HepG2 (cell line): Measurements from ENCODE around the gene CAMK2A. TPM values are rescaled to one million over a fixed set of nuclear protein-coding genes. Genes with fewer than 3 reads are reported as not detected.

Experiments
- ATAC-seq: fragments of 200-7000 bp; cut with Tn5 transposase; 3 replicates; pipeline ENCODE4 v1.9.1; 2020; ENCODE audit warnings: mild to moderate bottlenecking, moderate library complexity
- BruUV-seq: library from RNA; stranded (reverse); fragments of 400-500 nt; replicated peaks from 2 replicates; lab custom pipeline; 2021; lab: Mats Ljungman, UMichigan
- CTCF ChIA-PET: fragments of 300-600 bp; formaldehyde crosslinking; extraction: SDS; loops from one replicate; lab custom pipeline; 2021; ENCODE audit warnings: low total read pairs, inconsistent platforms, low intra/inter-chr PET ratio; lab: Yijun Ruan, JAX
- POLR2A ChIA-PET: fragments of 350-600 bp; sonication (Branson Sonifier 250); formaldehyde crosslinking; loops from one replicate; lab custom pipeline; 2020; ENCODE audit warnings: antibody characterized with exemption, inconsistent platforms; lab: Yijun Ruan, JAX
- DNase-seq: peaks from one replicate; pipeline ENCODE4 v3.0.0-alpha.2; 2015; ENCODE audit warnings: low spot score
- FAIRE-seq: peaks from 3 replicates; lab custom pipeline; 2011; peaks lifted over from hg19 to GRCh38; lab: Jason Lieb, UNC
- H2AFZ ChIP-seq: one replicate; pipeline ENCODE4 v1.6.1; 2011; ENCODE audit warnings: low read length, inconsistent platforms
- H3K27ac ChIP-seq: fragments of 300-600 bp; 3 replicates; pipeline ENCODE4 v1.8.0; 2011; ENCODE audit warnings: mixed run types, mild to moderate bottlenecking, mixed read lengths, low read length, inconsistent platforms; ENCODE audit not compliant: insufficient read depth; ENCODE audit errors: extremely low read length
- H3K27me3 ChIP-seq, 2 experiments: fragments of 200-600 bp in 1 of 2; 2 replicates in 1 of 2; 3 replicates in 1 of 2; pipeline versions ENCODE4 v1.6.0 to v1.8.0; 2011; ENCODE audit warnings: low read length in 2 of 2, mild to moderate bottlenecking in 2 of 2, moderate library complexity in 2 of 2, inconsistent platforms in 1 of 2; ENCODE audit not compliant: insufficient read depth in 2 of 2, control insufficient read depth in 1 of 2
- H3K36me3 ChIP-seq, 2 experiments: fragments of 200-600 bp in 1 of 2; replicated peaks in 1 of 2; 2 replicates in 1 of 2; 3 replicates in 1 of 2; pipeline versions ENCODE4 v1.5.1 to v1.8.0; 2011; ENCODE audit warnings: low read length in 2 of 2, inconsistent platforms in 1 of 2; ENCODE audit not compliant: insufficient read depth in 2 of 2, control insufficient read depth in 1 of 2
- H3K4me1 ChIP-seq: 2 replicates; pipeline ENCODE4 v1.5.1; 2012; ENCODE audit warnings: low read length, inconsistent platforms; ENCODE audit not compliant: insufficient read depth
- H3K4me2 ChIP-seq: 2 replicates; pipeline ENCODE4 v1.6.0; 2011; ENCODE audit warnings: low read depth, low read length, inconsistent platforms
- H3K4me3 ChIP-seq, 3 experiments: fragments of 200-600 bp in 1 of 3; sonication (generic), shearing (Covaris generic) in 1 of 3; replicated peaks in 1 of 3; 2 replicates each; pipeline ENCODE4 v1.5.1; 2011 to 2016; ENCODE audit warnings: low read length in 3 of 3, inconsistent platforms in 2 of 3, low read depth in 2 of 3, mild to moderate bottlenecking in 2 of 3, control low read depth in 1 of 3, mixed read lengths in 1 of 3; ENCODE audit not compliant: insufficient read depth in 1 of 3
- H3K79me2 ChIP-seq: one replicate; pipeline ENCODE4 v1.6.1; 2011; ENCODE audit warnings: low read length, inconsistent platforms; ENCODE audit not compliant: insufficient read depth
- H3K9ac ChIP-seq: 2 replicates; pipeline ENCODE4 v1.6.0; 2011; ENCODE audit warnings: mild to moderate bottlenecking, low read depth, low read length, inconsistent platforms; ENCODE audit not compliant: insufficient read depth
- H3K9me3 ChIP-seq: 2 replicates; pipeline ENCODE4 v1.5.1; 2012; ENCODE audit warnings: mild to moderate bottlenecking, low read length
- H4K20me1 ChIP-seq: 2 replicates; pipeline ENCODE4 v1.6.0; 2011; ENCODE audit warnings: inconsistent platforms, mild to moderate bottlenecking, low read length, moderate library complexity; ENCODE audit not compliant: insufficient read depth
- CCAR2 ChIP-seq: fragments of 200-400 bp; formaldehyde crosslinking; optimal IDR thresholded peaks from 2 replicates; pipeline ENCODE3; 2018; ENCODE audit warnings: low read depth, mild to moderate bottlenecking, low read length, moderate library complexity
- FOXK1 ChIP-seq: sonication (generic); formaldehyde crosslinking; IDR thresholded peaks from 2 replicates; pipeline ENCODE4 v1.4.0; 2020; ENCODE audit warnings: low read depth, missing genetic modification reagents, borderline replicate concordance
- GTF3A ChIP-seq: sonication (generic); formaldehyde crosslinking; conservative IDR thresholded peaks from 2 replicates; pipeline ENCODE4 v1.4.0; 2020; ENCODE audit warnings: mild to moderate bottlenecking, missing genetic modification reagents
- IRX3 ChIP-seq: sonication (generic); formaldehyde crosslinking; IDR thresholded peaks from 2 replicates; pipeline ENCODE4 v1.8.1; 2023; ENCODE audit warnings: mild to moderate bottlenecking, low read depth, missing genetic modification reagents, borderline replicate concordance
- NRL ChIP-seq: sonication (generic); formaldehyde crosslinking; IDR thresholded peaks from 2 replicates; pipeline ENCODE4 v1.5.0; 2020; ENCODE audit warnings: missing genetic modification reagents, mild to moderate bottlenecking, moderate library complexity, borderline replicate concordance
- ZFAT ChIP-seq: sonication (generic); formaldehyde crosslinking; conservative IDR thresholded peaks from 2 replicates; pipeline ENCODE4 v1.8.1; 2023; ENCODE audit warnings: missing genetic modification reagents, inconsistent platforms
- ZMAT3 ChIP-seq: sonication (generic); formaldehyde crosslinking; conservative IDR thresholded peaks from 2 replicates; pipeline ENCODE4 v1.7.0; 2021; ENCODE audit warnings: missing genetic modification reagents
- ZNF350 ChIP-seq: sonication (generic); formaldehyde crosslinking; IDR thresholded peaks from 2 replicates; pipeline ENCODE4 v1.4.0; 2020; ENCODE audit warnings: mild to moderate bottlenecking, low read depth, missing genetic modification reagents, borderline replicate concordance
- WGBS: methylation state at CpG from one replicate; pipeline ENCODE4 v1.1.6; 2017; ENCODE audit warnings: low lambda C conversion rate; 5-methylcytosine and 5-hydroxymethylcytosine counted together
- in situ Hi-C: cut with HindIII; loops from 2 replicates; pipeline ENCODE4 v1.10.0; 2017; ENCODE audit warnings: low pct_unique_long_range_greater_than_20kb; ENCODE audit not compliant: extremely low pct_ligation_motif_present
- intact Hi-C: fragments of 100-400 bp; cut with micrococcal nuclease; formaldehyde crosslinking; loops from one replicate; pipeline ENCODE4 v1.10.0; 2022; ENCODE audit not compliant: unreplicated experiment
- polyA plus RNA-seq, 8 experiments: library from polyadenylated mRNA; depleted of rRNA in 3 of 8; stranded (reverse) in 7 of 8; unstranded in 1 of 8; fragments of >200 nt; fragmentation: Illumina TruSeq in 4 of 8; extraction: Trizol in 4 of 8; gene quantifications; 2 replicates each; pipeline versions ENCODE4 v1.2.1 to v1.2.3, GENCODE V29; 2011 to 2016; ENCODE audit warnings: low read depth in 4 of 8, missing spikeins in 1 of 8, mixed read lengths in 1 of 8; ENCODE audit not compliant: insufficient read depth in 1 of 8
- total RNA-seq, 5 experiments: library from RNA; depleted of rRNA; stranded (reverse); fragments of >200 nt; fragmentation: Illumina TruSeq; extraction: Trizol; gene quantifications; 2 replicates each; pipeline ENCODE4 v1.2.3, GENCODE V29; 2016; ENCODE audit warnings: low read depth in 1 of 5
- TF ChIP-seq, protein P1 (sequence below): sonication (generic); formaldehyde crosslinking; IDR thresholded peaks from 2 replicates; pipeline ENCODE4 v1.4.0; 2020; ENCODE audit warnings: mild to moderate bottlenecking, missing genetic modification reagents
- TF ChIP-seq, protein P2 (sequence below): sonication (generic); formaldehyde crosslinking; IDR thresholded peaks from 2 replicates; pipeline ENCODE4 v1.4.0; 2020; ENCODE audit warnings: missing genetic modification reagents

The CAMK2A gene
- total and polyA plus RNA-seq, 2 of the 13 experiments (the other 11 are each of a cell fraction or from before 2014, with no cell fraction given): 0.11 TPM; not detected in 1

DNA sequence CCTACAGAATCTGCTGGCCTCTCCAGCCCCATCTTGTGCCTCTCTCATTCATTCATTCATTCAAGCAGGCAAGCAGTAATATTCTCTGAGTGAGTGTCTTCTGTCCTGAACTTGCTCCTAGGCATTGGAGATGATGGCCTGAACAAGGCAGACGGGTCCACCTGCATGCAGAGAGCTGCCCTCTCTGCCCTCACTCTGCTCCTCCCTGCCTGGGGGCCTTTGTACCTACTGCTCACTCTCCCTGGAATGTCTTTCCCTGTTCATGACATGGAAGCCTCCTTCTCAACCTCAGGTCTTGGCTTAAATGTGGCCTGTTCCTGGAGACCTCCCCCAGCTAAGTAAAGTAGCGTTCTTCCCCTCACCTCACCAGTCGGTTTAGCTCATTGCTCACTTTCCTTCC lies 116.4 kb downstream of the CAMK2A start:
- no peaks in the 10 kb centered on the region for H3K79me2 ChIP-seq
- H4K20me1 ChIP-seq: no peaks in the 10 kb centered on the region
- peaks cover 0 to 29% of the 10 kb centered on the region in 2 experiments; a peak in 3 of 5 replicates for H3K27me3 ChIP-seq
- 36% methylated on average over 3 of the region's 3 CpGs for WGBS
- DNase-seq (no peak), ATAC-seq (no peak), FAIRE-seq (no peak)
- H3K4me1 ChIP-seq: peaks cover 5% of the 10 kb centered on the region
- H2AFZ ChIP-seq: no peak overlapping the region
- no peak for TF ChIP-seq IRX3 (CRISPR knock-in tag)
- TF ChIP-seq, protein P1, sequence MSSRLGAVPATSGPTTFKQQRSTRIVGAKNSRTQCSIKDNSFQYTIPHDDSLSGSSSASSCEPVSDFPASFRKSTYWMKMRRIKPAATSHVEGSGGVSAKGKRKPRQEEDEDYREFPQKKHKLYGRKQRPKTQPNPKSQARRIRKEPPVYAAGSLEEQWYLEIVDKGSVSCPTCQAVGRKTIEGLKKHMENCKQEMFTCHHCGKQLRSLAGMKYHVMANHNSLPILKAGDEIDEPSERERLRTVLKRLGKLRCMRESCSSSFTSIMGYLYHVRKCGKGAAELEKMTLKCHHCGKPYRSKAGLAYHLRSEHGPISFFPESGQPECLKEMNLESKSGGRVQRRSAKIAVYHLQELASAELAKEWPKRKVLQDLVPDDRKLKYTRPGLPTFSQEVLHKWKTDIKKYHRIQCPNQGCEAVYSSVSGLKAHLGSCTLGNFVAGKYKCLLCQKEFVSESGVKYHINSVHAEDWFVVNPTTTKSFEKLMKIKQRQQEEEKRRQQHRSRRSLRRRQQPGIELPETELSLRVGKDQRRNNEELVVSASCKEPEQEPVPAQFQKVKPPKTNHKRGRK (CRISPR knock-in tag): no peak
- no peak for TF ChIP-seq ZFAT (CRISPR knock-in tag)
- TF ChIP-seq ZMAT3 (CRISPR knock-in tag): no peak
- TF ChIP-seq NRL: no peak
- TF ChIP-seq ZNF350: no peak
- TF ChIP-seq FOXK1 (CRISPR knock-in tag): no peak
- TF ChIP-seq CCAR2: no peak
- TF ChIP-seq, protein P2, sequence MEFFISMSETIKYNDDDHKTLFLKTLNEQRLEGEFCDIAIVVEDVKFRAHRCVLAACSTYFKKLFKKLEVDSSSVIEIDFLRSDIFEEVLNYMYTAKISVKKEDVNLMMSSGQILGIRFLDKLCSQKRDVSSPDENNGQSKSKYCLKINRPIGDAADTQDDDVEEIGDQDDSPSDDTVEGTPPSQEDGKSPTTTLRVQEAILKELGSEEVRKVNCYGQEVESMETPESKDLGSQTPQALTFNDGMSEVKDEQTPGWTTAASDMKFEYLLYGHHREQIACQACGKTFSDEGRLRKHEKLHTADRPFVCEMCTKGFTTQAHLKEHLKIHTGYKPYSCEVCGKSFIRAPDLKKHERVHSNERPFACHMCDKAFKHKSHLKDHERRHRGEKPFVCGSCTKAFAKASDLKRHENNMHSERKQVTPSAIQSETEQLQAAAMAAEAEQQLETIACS: no peak
- no peak for TF ChIP-seq GTF3A (CRISPR knock-in tag)
- H3K9me3 ChIP-seq: no peaks in the 10 kb centered on the region
- intact Hi-C loops: loop anchor here (1.0 kb wide), 1 partner anchor 36 kb away; no protein-coding TSS in a partner anchor
- H3K27ac ChIP-seq: no peak overlapping the region
- no peak overlapping the region for H3K4me2 ChIP-seq
- no TSS peak for BruUV-seq
- no peak overlapping the region for H3K9ac ChIP-seq
- no peaks in the 10 kb centered on the region for H3K36me3 ChIP-seq
- H3K4me3 ChIP-seq: no peak overlapping the region
- in situ Hi-C loops: no loop called here
- CTCF ChIA-PET: no interaction called here
- POLR2A ChIA-PET: no interaction called here
